ENCODE measurements around the gene BTBD10.

Gene BTBD10

DNA sequence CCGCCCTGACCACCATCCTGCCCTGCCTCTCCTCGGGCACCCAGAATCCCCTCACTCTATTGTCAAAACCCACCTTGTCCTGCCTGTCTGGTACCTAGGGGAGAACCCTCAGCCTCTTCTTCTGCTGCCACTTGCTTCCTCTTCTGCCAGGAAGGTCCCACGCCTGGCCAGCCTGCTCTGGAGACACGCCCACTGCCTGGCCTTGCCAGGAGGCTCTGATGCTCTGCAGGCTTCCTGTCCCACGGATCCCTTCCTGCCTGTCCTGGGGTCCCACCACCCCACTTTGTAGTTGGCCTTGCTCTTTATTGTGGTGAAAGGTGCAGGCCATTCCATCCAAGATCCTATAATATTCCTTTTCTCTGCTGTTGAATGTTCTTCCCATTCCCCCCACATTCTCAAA, 122.0 kb downstream of the BTBD10 start:
- Histone ChIP-seq H3K9me3 (no peaks in the 10 kb centered on the region), H3K36me3 (peaks cover 35% of the 10 kb centered on the region), H3K27ac (no peak overlapping the region), H3K27me3 (no peaks in the 10 kb centered on the region), H3K4me1 (ENCODE audit: control insufficient read depth in 1 of 2, insufficient read depth in 1 of 2, low read depth in 1 of 2, low read length in 1 of 2) (no peaks in the 10 kb centered on the region), H3K4me3 (ENCODE audit: low read depth in 1 of 2, low read length in 1 of 2) (no peak overlapping the region)
- TF ChIP-seq, protein P1, sequence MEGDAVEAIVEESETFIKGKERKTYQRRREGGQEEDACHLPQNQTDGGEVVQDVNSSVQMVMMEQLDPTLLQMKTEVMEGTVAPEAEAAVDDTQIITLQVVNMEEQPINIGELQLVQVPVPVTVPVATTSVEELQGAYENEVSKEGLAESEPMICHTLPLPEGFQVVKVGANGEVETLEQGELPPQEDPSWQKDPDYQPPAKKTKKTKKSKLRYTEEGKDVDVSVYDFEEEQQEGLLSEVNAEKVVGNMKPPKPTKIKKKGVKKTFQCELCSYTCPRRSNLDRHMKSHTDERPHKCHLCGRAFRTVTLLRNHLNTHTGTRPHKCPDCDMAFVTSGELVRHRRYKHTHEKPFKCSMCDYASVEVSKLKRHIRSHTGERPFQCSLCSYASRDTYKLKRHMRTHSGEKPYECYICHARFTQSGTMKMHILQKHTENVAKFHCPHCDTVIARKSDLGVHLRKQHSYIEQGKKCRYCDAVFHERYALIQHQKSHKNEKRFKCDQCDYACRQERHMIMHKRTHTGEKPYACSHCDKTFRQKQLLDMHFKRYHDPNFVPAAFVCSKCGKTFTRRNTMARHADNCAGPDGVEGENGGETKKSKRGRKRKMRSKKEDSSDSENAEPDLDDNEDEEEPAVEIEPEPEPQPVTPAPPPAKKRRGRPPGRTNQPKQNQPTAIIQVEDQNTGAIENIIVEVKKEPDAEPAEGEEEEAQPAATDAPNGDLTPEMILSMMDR (IDR thresholded peaks at IDR 0.05): no peak

- H3K4me3 ChIP-seq (ENCODE audit: low read depth in 1 of 2, low read length in 1 of 2): no peak overlapping the region
- peaks cover 32% of the 10 kb centered on the region for H3K36me3 ChIP-seq
- no peaks in the 10 kb centered on the region for H3K9me3 ChIP-seq
- TF ChIP-seq, protein P1 (IDR thresholded peaks at IDR 0.05): no peak
- H3K27me3 ChIP-seq: no peaks in the 10 kb centered on the region
- no peak overlapping the region for H3K27ac ChIP-seq
- H3K4me1 ChIP-seq (ENCODE audit: control insufficient read depth in 1 of 2, insufficient read depth in 1 of 2, low read depth in 1 of 2, low read length in 1 of 2): peaks cover 4 to 8% of the 10 kb centered on the region in 2 experiments
These were observed 123.5 kb downstream of the BTBD10 start for GRCh38 chr11:13339195-13340153.

- Histone ChIP-seq H3K27me3 (no peaks in the 10 kb centered on the region), H3K4me1 (ENCODE audit: control insufficient read depth in 1 of 2, insufficient read depth in 1 of 2, low read depth in 1 of 2, low read length in 1 of 2) (peaks cover 14 to 17% of the 10 kb centered on the region in 2 experiments), H3K36me3 (peaks cover 22% of the 10 kb centered on the region), H3K4me3 (ENCODE audit: low read depth in 1 of 2, low read length in 1 of 2) (no peak overlapping the region), H3K9me3 (no peaks in the 10 kb centered on the region), H3K27ac (no peak overlapping the region)
- TF ChIP-seq, protein P1 (IDR thresholded peaks at IDR 0.05): no peak
These were observed 124.5 kb downstream of the BTBD10 start for GRCh38 chr11:13338427-13339069.

GRCh38 chr11:13338019-13338426, 125.0 kb downstream of the BTBD10 start:
- TF ChIP-seq, protein P1 (IDR thresholded peaks at IDR 0.05): no peak
- Histone ChIP-seq H3K4me3 (ENCODE audit: low read depth in 1 of 2, low read length in 1 of 2) (no peak overlapping the region), H3K27me3 (no peaks in the 10 kb centered on the region), H3K27ac (no peak overlapping the region), H3K4me1 (ENCODE audit: control insufficient read depth in 1 of 2, insufficient read depth in 1 of 2, low read depth in 1 of 2, low read length in 1 of 2) (peaks cover 19 to 22% of the 10 kb centered on the region in 2 experiments), H3K36me3 (peaks cover 17% of the 10 kb centered on the region), H3K9me3 (no peaks in the 10 kb centered on the region)

Data from neutrophil (primary cell).